Measurements from ENCODE around the gene ARHGAP29.

The ARHGAP29 gene

DNA sequence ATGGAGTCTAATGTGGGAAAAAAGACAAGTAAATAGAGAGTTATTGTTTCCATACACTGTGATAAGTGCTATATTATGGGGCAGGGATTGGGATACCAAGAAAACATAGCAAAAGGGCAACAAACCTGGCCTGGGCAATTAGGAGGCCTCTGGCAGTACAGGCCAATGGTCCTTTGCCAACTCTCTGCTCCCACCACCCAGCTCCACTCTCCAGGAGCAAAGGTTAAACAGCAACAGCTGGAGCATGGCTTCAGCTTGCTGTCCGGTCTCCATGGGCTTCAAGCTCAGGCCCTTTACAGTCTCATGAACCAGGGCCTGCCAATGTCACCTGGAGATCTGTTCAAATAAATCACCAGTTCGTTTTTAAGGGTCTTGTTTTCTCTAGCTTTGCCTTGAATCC lies 37.2 kb upstream of the ARHGAP29 start:
- Histone ChIP-seq H3K18ac (ENCODE audit: low read depth in 1 of 2, low read length in 2 of 2) (no peak overlapping the region), H3K79me1 (replicated peaks; ENCODE audit: low read length, poor library complexity, severe bottlenecking) (peaks cover 5% of the 10 kb centered on the region), H3K4me1 (ENCODE audit: control insufficient read depth, insufficient read depth, low read depth, low read length) (peaks cover 3% of the 10 kb centered on the region), H3K4me2 (ENCODE audit: low read length, poor library complexity, severe bottlenecking) (no peak overlapping the region), H2BK12ac (ENCODE audit: low read length in 2 of 2) (no peak overlapping the region), H3K9me3 (ENCODE audit: control insufficient read depth, low read length) (no peaks in the 10 kb centered on the region), H3K4me3 (ENCODE audit: insufficient read depth in 1 of 2, low read depth in 1 of 2, low read length in 2 of 2) (no peak overlapping the region), H2BK5ac (ENCODE audit: low read depth, low read length, poor library complexity, severe bottlenecking) (no peak overlapping the region), H2AK5ac (ENCODE audit: low read length, severe bottlenecking) (no peak overlapping the region), H3K23ac (ENCODE audit: low read length in 2 of 2) (no peak overlapping the region), H2BK15ac (ENCODE audit: low read depth, poor library complexity, severe bottlenecking) (no peak overlapping the region), H2AFZ (ENCODE audit: low read depth, low read length) (no peak overlapping the region), H4K8ac (ENCODE audit: low read length) (no peak overlapping the region), H3K9ac (ENCODE audit: low read length) (no peak overlapping the region), H3K14ac (ENCODE audit: low read length in 2 of 2) (no peak overlapping the region), H4K91ac (ENCODE audit: low read length) (no peak overlapping the region), H3K4ac (ENCODE audit: low read depth in 1 of 2, low read length in 2 of 2) (no peak overlapping the region), H3K36me3 (ENCODE audit: control insufficient read depth in 1 of 2, insufficient read depth in 2 of 2, low read depth in 1 of 2, low read length in 2 of 2) (no peaks in the 10 kb centered on the region), H3K27me3 (ENCODE audit: control insufficient read depth in 1 of 2, insufficient read depth in 1 of 2, low read length in 2 of 2) (no peaks in the 10 kb centered on the region), H2BK120ac (ENCODE audit: low read depth, low read length) (no peak overlapping the region), H3K27ac (ENCODE audit: low read length, poor library complexity, severe bottlenecking) (no peak overlapping the region)
- DNase-seq, result no peak
- 80% methylated on average over 2 of the region's 2 CpGs for WGBS

DNA sequence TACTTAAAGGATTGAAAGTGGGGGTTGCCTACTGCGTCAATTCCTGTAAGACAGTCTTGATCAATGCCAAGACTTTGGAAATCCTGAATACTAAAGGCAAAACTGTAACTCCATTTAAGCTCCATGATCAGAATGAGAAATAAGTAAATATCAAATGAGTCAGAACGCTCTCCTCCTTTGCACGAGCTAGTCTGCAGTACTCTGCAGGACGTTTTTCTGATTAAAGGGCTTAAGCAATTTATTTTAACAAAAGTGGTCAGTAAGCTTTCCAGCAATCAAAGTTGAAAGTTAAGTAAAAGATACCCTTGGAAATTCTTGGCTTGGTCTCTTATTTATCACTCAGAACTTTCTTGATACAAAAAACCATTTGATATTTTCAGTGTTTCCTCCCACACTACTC lies 35.7 kb upstream of the ARHGAP29 start:
- no peak overlapping the region for H3K27ac ChIP-seq (ENCODE audit: low read length, poor library complexity, severe bottlenecking)
- H3K18ac ChIP-seq (ENCODE audit: low read depth in 1 of 2, low read length in 2 of 2), result no peak overlapping the region
- H4K91ac ChIP-seq (ENCODE audit: low read length), result no peak overlapping the region
- no peak overlapping the region for H2AK5ac ChIP-seq (ENCODE audit: low read length, severe bottlenecking)
- no peak overlapping the region for H2AFZ ChIP-seq (ENCODE audit: low read depth, low read length)
- no peak overlapping the region for H3K4me3 ChIP-seq (ENCODE audit: insufficient read depth in 1 of 2, low read depth in 1 of 2, low read length in 2 of 2)
- H2BK15ac ChIP-seq (ENCODE audit: low read depth, poor library complexity, severe bottlenecking), result no peak overlapping the region
- no peak overlapping the region for H2BK120ac ChIP-seq (ENCODE audit: low read depth, low read length)
- H2BK12ac ChIP-seq (ENCODE audit: low read length in 2 of 2), result no peak overlapping the region
- H3K4me1 ChIP-seq (ENCODE audit: control insufficient read depth, insufficient read depth, low read depth, low read length), result peaks cover 3% of the 10 kb centered on the region
- DNase-seq, result no peak
- no peak overlapping the region for H3K23ac ChIP-seq (ENCODE audit: low read length in 2 of 2)
- no peak overlapping the region for H3K4ac ChIP-seq (ENCODE audit: low read depth in 1 of 2, low read length in 2 of 2)
- no peak overlapping the region for H2BK5ac ChIP-seq (ENCODE audit: low read depth, low read length, poor library complexity, severe bottlenecking)
- peak overlapping the region; percentile 23 for H3K9ac ChIP-seq (ENCODE audit: low read length)
- WGBS, result 95% methylated on average over 4 of the region's 4 CpGs
- no peak overlapping the region for H3K14ac ChIP-seq (ENCODE audit: low read length in 2 of 2)
- no peak overlapping the region for H4K8ac ChIP-seq (ENCODE audit: low read length)
- no peaks in the 10 kb centered on the region for H3K36me3 ChIP-seq (ENCODE audit: control insufficient read depth in 1 of 2, insufficient read depth in 2 of 2, low read depth in 1 of 2, low read length in 2 of 2)
- peaks cover 5% of the 10 kb centered on the region for H3K79me1 ChIP-seq (replicated peaks; ENCODE audit: low read length, poor library complexity, severe bottlenecking)
- H3K27me3 ChIP-seq (ENCODE audit: control insufficient read depth in 1 of 2, insufficient read depth in 1 of 2, low read length in 2 of 2), result no peaks in the 10 kb centered on the region
- no peaks in the 10 kb centered on the region for H3K9me3 ChIP-seq (ENCODE audit: control insufficient read depth, low read length)
- no peak overlapping the region for H3K4me2 ChIP-seq (ENCODE audit: low read length, poor library complexity, severe bottlenecking)

DNA sequence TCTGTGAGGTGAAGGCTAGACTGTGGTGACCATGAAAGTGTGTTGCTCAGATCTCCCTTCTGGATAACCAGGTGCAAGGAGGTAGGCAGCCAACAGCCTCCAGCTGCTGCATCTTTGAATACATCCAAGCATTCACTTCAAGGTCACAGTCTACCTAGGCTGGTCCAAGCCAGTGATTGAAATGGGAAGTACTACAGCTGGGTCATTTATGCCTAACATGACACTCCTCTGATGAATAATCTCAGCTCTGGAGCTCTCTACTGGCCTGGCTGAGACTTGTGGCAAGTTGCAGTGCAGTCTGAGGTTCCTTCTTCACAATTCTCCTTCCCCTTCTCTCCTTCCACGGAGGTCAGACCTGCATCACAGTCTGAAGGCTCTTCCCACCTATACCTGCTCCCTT lies 35.0 kb upstream of the ARHGAP29 start:
- H3K14ac ChIP-seq (ENCODE audit: low read length in 2 of 2), result no peak overlapping the region
- H3K9ac ChIP-seq (ENCODE audit: low read length), result no peak overlapping the region
- no peak overlapping the region for H2BK12ac ChIP-seq (ENCODE audit: low read length in 2 of 2)
- peaks cover 5% of the 10 kb centered on the region for H3K79me1 ChIP-seq (replicated peaks; ENCODE audit: low read length, poor library complexity, severe bottlenecking)
- H2AK5ac ChIP-seq (ENCODE audit: low read length, severe bottlenecking), result peak overlapping the region; percentile 87
- DNase-seq, result no peak
- no peak overlapping the region for H2BK5ac ChIP-seq (ENCODE audit: low read depth, low read length, poor library complexity, severe bottlenecking)
- no peak overlapping the region for H3K18ac ChIP-seq (ENCODE audit: low read depth in 1 of 2, low read length in 2 of 2)
- no peak overlapping the region for H2BK15ac ChIP-seq (ENCODE audit: low read depth, poor library complexity, severe bottlenecking)
- H2AFZ ChIP-seq (ENCODE audit: low read depth, low read length), result no peak overlapping the region
- no peak overlapping the region for H3K4me2 ChIP-seq (ENCODE audit: low read length, poor library complexity, severe bottlenecking)
- no peak overlapping the region for H3K27ac ChIP-seq (ENCODE audit: low read length, poor library complexity, severe bottlenecking)
- no peak overlapping the region for H4K8ac ChIP-seq (ENCODE audit: low read length)
- no peak overlapping the region for H3K4ac ChIP-seq (ENCODE audit: low read depth in 1 of 2, low read length in 2 of 2)
- 100% methylated on average over 1 of the region's 1 CpG for WGBS
- H3K9me3 ChIP-seq (ENCODE audit: control insufficient read depth, low read length), result no peaks in the 10 kb centered on the region
- H4K91ac ChIP-seq (ENCODE audit: low read length), result no peak overlapping the region
- H3K4me3 ChIP-seq (ENCODE audit: insufficient read depth in 1 of 2, low read depth in 1 of 2, low read length in 2 of 2), result no peak overlapping the region
- H2BK120ac ChIP-seq (ENCODE audit: low read depth, low read length), result no peak overlapping the region
- H3K4me1 ChIP-seq (ENCODE audit: control insufficient read depth, insufficient read depth, low read depth, low read length), result peaks cover 3% of the 10 kb centered on the region
- H3K27me3 ChIP-seq (ENCODE audit: control insufficient read depth in 1 of 2, insufficient read depth in 1 of 2, low read length in 2 of 2), result no peaks in the 10 kb centered on the region
- no peaks in the 10 kb centered on the region for H3K36me3 ChIP-seq (ENCODE audit: control insufficient read depth in 1 of 2, insufficient read depth in 2 of 2, low read depth in 1 of 2, low read length in 2 of 2)
- no peak overlapping the region for H3K23ac ChIP-seq (ENCODE audit: low read length in 2 of 2)

DNA sequence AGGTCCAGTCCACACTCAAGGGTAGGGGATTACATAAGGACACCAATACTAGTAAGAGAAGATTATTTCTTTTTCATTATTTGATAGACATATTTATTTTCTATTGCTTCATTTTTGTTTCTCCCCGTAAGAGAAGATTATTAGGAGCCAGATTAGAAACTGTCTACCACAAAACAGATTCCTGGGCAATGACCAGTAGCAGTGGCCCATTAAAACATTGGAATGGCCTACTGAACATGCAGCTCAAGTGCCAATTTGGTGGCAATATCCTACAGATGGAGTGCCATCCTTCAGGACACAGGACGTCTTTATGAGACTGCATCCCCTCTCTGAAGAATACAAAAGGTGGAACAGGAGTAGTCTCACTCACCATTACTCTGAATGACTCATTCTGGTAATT lies 34.0 kb upstream of the ARHGAP29 start:
- Histone ChIP-seq H4K91ac (ENCODE audit: low read length) (no peak overlapping the region), H3K4ac (ENCODE audit: low read depth in 1 of 2, low read length in 2 of 2) (no peak overlapping the region), H3K23ac (ENCODE audit: low read length in 2 of 2) (no peak overlapping the region), H4K8ac (ENCODE audit: low read length) (no peak overlapping the region), H2BK12ac (ENCODE audit: low read length in 2 of 2) (no peak overlapping the region), H2BK120ac (ENCODE audit: low read depth, low read length) (no peak overlapping the region), H3K9ac (ENCODE audit: low read length) (peak overlapping the region; percentile 18), H3K9me3 (ENCODE audit: control insufficient read depth, low read length) (no peaks in the 10 kb centered on the region), H3K27me3 (ENCODE audit: control insufficient read depth in 1 of 2, insufficient read depth in 1 of 2, low read length in 2 of 2) (no peaks in the 10 kb centered on the region), H3K14ac (ENCODE audit: low read length in 2 of 2) (no peak overlapping the region), H3K4me3 (ENCODE audit: insufficient read depth in 1 of 2, low read depth in 1 of 2, low read length in 2 of 2) (peak overlapping the region in 1 of 2 experiments; percentile 10), H2BK15ac (ENCODE audit: low read depth, poor library complexity, severe bottlenecking) (no peak overlapping the region), H3K4me1 (ENCODE audit: control insufficient read depth, insufficient read depth, low read depth, low read length) (peaks cover 3% of the 10 kb centered on the region), H3K18ac (ENCODE audit: low read depth in 1 of 2, low read length in 2 of 2) (no peak overlapping the region), H3K79me1 (replicated peaks; ENCODE audit: low read length, poor library complexity, severe bottlenecking) (peaks cover 5% of the 10 kb centered on the region), H3K36me3 (ENCODE audit: control insufficient read depth in 1 of 2, insufficient read depth in 2 of 2, low read depth in 1 of 2, low read length in 2 of 2) (no peaks in the 10 kb centered on the region), H3K27ac (ENCODE audit: low read length, poor library complexity, severe bottlenecking) (peak overlapping the region; percentile 95), H2BK5ac (ENCODE audit: low read depth, low read length, poor library complexity, severe bottlenecking) (peak overlapping the region; percentile 38), H3K4me2 (ENCODE audit: low read length, poor library complexity, severe bottlenecking) (no peak overlapping the region), H2AFZ (ENCODE audit: low read depth, low read length) (no peak overlapping the region), H2AK5ac (ENCODE audit: low read length, severe bottlenecking) (peak overlapping the region; percentile 92)
- WGBS, result 98% methylated on average over 2 of the region's 2 CpGs
- DNase-seq, result no peak
